GM21528 (cell line): ENCODE data around the gene CBLB.
"Not testable (repeated sequence)": the region's sequence is repeated elsewhere in the genome, so short reads cannot be mapped to it uniquely, and the experiment has no call there.

ENCODE experiments used
- ATAC-seq: cut with Tn5 transposase; IDR thresholded peaks from one replicate; pipeline ENCODE4 v1.9.1; 2021; ENCODE audit warnings: mild to moderate bottlenecking, moderate library complexity; ENCODE audit not compliant: unreplicated experiment, low FRiP score

CBLB gene

DNA sequence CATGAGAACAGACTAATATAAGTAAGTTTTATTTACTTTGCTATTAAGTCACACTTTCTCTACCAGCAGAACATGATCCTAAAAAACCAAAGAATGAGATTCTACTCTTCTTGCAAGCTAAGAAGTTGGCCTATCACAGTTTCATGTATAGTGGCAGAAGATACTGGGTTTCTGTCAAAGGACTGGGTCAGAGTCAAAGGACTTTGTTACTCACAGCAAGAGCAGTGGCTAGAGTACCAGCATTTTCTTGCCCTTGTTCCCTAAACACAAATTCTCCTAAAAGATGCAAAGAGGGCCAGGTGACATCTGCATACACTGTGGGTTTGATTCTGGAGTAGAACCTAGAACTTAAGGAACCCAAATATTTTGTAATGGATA is 105.2 kb downstream of the CBLB start:
- ATAC-seq, result no peak

- ATAC-seq, result no peak
Observed at GRCh38 chr3:105762749-105763658, 105.8 kb downstream of the CBLB start.

DNA sequence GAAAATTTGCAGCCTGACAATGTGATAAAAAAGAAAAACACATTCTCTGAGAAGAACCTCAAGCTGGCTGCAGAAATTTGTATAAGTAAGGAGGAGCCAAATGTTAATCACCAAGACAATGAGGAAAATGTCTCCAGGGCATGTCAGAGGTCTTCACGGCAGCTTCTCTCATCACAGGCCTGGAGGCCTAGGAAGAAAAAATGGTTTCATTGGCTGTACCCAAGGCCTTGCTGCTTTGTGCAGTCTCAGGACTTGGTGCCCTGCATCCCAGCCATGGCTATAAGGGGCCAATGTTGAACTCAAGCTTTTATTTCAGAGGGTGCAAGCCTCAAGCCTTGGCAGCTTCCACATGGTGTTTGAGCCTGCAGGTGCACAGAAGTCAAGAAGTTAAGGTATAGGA is 106.6 kb downstream of the CBLB start:
- ATAC-seq, result not testable (repeated sequence)

DNA sequence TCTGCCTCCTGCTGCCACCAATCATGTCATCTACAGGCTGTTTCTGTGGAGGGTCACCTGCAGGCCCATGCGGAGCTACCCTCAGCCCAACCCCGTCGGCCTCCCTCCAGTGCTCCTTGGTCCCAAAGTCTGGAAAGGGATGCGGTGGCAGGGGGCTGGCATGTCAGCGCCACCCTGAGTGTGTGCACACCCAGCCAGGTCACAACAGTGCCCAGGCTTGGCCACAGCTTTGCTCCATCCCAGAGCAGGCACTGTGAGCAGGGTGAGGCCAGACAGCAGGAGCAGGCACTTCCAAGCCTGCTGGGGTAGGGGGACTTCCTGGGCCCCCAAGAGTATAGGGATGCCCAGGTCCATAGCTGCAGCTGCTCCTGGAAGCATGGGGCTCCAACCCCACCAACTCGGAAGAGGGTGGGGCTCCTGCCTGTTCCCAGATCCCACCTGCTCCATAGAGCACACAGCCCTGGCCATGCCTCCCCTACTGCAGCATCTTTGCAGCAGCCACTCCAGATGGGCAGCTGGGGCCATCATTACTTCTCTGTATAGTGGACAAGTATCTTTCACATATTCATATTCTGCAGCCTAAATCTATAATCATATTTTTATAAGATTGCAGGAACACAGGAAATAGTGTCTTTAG is 109.3 kb downstream of the CBLB start:
- ATAC-seq, result no peak

- no peak for ATAC-seq
Observed at GRCh38 chr3:105758451-105758850, 110.4 kb downstream of the CBLB start.

GRCh38 chr3:105755121-105755886 is 113.5 kb downstream of the CBLB start:
- no peak for ATAC-seq

DNA sequence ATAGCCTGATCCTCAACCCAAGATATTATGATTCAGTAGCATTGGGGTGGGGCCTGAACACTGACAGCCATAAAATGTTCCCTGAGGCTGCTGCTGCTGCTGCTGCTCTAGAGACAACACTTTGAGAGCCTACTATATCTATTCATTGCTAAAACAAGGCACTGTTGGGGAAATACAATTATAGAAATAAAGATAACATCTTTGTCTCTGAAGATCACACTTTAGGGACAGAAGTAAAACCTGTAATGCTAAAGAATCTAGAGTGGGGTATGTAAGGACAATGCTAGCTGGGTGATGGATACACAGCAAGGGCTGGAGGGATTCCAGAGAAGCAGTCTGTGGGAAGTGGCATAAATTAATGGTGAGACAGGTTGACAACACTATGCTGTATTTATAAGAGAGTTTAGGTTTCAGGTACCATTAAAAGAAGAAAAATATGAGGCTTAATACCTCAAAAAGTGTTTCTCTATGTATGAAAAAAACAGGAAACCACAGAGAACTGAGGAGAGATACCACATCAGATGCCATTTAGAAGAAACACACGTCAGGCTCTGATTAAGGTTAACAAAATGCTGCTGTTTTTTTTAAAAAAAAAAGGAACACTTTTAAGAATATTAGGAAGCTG is 115.9 kb downstream of the CBLB start:
- no peak for ATAC-seq

GRCh38 chr3:105747696-105748095 is 121.1 kb downstream of the CBLB start:
- no peak for ATAC-seq

GRCh38 chr3:105747060-105747541 is 121.7 kb downstream of the CBLB start:
- no peak for ATAC-seq

- no peak for ATAC-seq
Observed at GRCh38 chr3:105746231-105746996, 122.4 kb downstream of the CBLB start.

- no peak for ATAC-seq
Observed at GRCh38 chr3:105745046-105745445, 123.8 kb downstream of the CBLB start.

DNA sequence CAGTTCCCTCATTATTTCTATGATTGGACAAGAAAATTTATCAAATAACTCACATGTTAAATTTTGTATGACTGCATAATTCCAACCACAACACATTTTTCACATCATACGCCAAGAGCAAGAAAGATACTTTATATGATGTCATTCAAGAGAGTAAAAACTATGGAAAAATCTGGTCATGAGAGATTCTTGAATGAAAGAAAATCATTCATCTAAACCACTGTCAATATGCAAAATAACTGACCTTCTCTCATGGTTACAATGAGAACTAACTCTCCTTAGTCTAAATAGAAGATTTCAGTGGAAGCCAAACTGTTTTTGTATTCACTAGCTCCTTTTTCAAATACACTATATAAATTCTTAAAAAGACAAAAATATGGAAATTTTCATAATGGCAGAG is 124.6 kb downstream of the CBLB start:
- ATAC-seq, result no peak

DNA sequence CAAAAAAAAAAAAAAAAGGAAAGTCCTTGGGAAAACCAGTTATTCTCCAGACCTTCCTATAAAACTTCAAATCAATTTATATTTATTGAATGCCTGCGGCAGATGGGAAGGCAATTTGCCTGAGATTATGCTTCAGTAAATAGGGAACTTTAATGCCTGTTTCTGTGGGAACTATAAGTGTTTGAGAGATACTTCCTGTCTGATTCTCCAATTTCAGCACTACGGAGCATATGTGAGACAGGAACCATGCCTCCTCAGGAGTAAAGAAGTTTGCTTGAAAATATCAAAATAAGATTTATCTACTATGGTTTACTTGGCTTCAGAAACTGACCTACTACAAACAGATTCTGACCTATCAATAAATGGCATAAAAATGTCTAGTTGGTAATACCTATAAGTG is 135.5 kb downstream of the CBLB start:
- no peak for ATAC-seq

GRCh38 chr3:105731686-105732085 is 137.1 kb downstream of the CBLB start:
- ATAC-seq, result no peak

DNA sequence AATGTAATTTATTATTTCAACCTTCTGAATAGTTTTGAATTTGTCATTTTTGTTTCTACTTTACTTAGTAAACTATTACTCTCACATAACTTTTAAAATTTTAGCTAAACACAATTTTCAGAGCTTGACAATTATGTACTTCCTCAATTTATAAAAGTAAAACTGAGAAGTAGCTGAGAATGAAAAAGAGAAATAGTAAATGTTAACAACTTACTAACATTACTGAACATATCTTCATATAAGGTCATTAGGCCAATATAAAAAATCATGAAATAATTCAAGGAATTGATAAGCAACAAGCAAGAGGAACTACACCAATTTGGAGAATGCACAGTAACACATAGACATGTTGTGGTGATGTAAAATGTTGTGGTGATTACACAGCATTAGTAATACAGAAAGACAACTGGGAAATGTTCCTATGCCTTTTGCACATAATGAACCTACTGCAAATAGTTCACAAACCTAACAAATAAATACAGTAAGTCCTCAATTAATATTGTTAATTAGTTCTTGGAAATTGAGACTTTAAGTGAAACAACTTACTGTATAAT is 137.9 kb downstream of the CBLB start:
- ATAC-seq, result no peak

DNA sequence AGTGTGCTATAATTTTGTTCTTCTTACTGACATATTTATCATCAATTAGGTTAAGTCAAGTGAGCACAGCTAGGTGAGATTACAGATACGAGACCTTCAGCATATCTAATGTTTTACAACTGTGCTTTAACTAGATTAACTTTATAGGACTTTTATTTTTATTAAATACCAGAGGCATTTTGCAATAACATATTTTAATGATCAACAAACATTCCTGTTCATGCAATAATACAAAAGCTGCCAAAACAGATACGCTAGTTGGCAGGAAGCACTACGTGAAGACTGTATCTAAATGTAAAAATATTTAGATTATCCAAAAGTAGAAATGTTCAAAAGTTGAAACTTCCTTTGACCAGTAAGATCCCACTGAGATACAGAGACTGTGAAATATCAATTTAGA is 139.1 kb downstream of the CBLB start:
- ATAC-seq, result no peak

DNA sequence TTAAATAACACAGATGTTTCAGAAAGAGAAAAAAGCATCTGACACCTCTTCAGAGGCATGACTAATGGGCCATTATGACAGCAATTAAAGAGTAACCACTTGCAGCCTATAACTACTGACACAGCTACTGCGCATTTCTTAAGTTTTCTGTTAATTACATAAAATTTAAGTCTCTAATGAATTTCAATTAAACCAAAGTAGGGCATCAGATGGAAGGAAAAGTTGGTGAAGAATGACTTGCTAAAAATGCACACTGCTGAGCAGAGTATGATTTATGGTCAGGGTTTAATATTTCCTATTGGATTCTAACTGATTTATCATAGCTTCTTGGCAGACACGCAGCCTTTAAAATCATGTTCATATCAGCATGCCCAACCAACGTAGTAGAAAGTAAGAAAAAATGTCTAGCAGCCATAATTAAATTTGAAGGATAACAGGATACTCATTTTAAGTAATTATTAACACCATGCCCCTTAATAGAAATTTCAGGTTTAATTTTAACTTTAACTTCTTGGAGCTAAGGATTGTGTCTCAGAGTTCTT is 140.0 kb downstream of the CBLB start:
- ATAC-seq, result no peak

DNA sequence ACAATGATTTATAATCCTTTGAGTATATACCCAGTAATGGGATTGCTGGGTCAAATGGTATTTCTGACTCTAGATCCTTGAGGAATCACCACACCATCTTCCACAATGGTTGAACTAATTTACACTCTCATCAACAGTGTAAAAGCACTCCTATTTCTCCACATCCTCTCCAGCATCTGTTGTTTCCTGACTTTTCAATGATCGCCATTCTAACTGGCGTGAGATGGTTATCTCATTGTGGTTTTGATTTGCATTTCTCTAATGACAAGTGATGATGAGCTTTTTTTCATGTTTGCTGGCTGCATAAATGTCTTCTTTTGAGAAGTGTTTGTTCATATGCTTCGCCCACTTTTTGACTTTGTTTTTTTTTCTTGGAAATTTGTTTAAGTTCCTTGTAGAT is 141.8 kb downstream of the CBLB start:
- not testable (repeated sequence) for ATAC-seq

- ATAC-seq, result peak; percentile 100
Observed at GRCh38 chr3:105722943-105723556, 145.8 kb downstream of the CBLB start.
